NCI-H748 (cell line): ENCODE measurements around the gene ACOX3.
"Not testable (repeated sequence)": the region's sequence is repeated elsewhere in the genome, so short reads cannot be mapped to it uniquely, and the experiment has no call there.

Source experiments
- DNase-seq: peaks from one replicate; lab custom pipeline; 2025; ENCODE audit not compliant: unreplicated experiment; lab: John Stamatoyannopoulos, UW

ACOX3 gene

GRCh38 chr4:8343262-8343966 is 97.1 kb downstream of the ACOX3 start:
- no peak for DNase-seq

DNA sequence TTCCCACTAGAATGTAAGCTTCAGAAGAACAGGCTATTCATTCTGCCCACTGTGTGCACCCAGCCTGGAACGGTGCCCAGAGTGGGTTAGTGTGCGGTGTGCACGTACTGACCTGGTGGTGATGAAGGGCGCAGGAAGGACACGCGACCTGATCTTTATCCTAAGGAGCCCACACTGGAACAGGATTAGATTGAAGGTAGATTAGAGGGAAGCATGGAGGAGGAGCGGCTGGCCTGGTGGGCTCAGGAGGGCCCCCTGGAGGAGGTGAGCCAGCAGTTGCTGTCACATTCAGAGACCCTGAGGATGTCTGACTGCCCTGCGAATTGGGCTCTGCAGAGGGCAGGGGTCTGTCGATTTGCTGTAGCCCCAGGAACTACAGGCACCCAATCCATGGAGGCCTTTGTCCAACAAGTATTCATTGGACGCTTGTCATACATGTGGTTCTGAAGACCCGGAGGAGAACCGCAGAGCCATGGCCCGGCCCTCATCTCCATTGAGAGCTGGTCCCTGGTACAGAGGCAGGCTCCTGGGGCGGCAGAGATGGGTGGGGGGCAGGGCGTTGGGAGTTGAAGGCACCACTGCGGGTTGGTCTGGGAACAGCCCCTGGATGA is 97.8 kb downstream of the ACOX3 start:
- no peak for DNase-seq

GRCh38 chr4:8341691-8342090 is 98.8 kb downstream of the ACOX3 start:
- DNase-seq = no peak

DNA sequence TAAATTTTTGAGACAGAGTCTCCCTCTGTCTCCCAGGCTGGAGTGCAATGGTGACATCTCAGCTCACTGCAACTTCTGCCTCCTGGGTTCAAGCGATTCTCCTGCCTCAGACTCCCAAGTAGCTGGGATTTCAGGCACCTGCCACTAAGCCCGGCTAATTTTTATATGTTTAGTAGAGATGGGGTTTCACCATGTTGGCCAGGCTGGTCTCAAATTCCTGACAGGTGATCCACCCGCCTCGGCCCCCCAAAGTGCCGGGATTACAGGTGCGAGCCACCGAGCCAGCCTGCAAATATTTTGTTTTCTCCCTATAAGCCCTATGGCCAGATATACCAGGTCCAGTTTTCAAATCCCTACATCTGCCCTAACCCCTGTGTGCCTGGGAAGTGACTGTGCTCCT is 99.2 kb downstream of the ACOX3 start:
- DNase-seq = not testable (repeated sequence)

DNA sequence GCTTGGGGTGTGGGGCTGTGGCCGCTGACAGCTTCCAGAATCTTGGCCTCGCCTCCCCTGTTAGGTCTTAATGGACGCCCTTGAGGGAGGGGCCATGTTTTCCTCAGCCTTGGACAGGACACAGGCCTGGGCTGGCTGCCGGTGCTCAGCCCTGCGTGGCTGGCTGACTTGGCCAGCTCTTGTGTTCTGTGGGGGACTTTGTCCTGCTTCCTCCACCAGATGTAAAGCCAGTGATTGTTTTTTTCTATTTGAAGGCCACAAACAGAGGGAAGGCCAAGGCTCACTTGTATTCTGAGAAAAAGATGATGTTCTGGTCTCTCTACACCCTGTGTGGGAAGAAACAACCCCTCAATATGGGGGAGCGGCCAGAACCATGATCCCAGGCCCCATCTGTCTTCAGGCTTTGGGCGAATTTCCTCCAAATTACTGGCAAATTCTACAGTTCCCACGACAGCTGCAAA is 99.7 kb downstream of the ACOX3 start:
- no peak for DNase-seq

- DNase-seq = no peak
Observed at GRCh38 chr4:8338351-8338961, 102.1 kb downstream of the ACOX3 start.

DNA sequence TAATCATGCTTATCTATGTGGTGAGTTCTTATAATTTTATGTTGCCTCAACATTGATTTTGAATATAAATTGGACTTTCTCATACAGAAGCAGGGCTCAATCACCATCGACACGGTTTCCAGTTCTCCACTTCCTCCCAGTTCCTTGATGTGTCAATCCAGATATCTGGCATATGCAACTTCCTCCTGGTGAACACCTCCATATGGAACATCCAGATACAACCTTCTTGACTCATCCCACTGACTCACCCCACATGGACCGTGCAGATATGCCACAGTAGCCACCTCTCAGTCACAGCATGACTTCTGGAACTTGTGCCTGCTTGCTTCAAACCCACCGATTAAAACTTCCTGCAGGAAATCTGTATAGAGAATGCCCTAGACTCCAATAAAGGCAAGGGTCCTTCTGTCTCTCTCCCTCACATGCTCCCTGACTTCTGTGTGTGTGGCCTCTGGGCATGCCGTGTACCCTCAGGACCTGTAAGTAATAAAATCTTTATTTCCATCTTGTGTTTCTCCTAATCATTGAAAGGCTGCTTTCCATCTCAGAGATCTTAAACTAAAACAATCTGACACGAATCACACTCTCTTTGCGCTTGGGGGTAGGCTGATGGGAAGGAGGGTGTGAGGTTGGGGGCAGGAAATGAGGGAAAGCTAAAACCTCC is 104.0 kb downstream of the ACOX3 start:
- DNase-seq = no peak

GRCh38 chr4:8335848-8336247 is 104.7 kb downstream of the ACOX3 start:
- no peak for DNase-seq

DNA sequence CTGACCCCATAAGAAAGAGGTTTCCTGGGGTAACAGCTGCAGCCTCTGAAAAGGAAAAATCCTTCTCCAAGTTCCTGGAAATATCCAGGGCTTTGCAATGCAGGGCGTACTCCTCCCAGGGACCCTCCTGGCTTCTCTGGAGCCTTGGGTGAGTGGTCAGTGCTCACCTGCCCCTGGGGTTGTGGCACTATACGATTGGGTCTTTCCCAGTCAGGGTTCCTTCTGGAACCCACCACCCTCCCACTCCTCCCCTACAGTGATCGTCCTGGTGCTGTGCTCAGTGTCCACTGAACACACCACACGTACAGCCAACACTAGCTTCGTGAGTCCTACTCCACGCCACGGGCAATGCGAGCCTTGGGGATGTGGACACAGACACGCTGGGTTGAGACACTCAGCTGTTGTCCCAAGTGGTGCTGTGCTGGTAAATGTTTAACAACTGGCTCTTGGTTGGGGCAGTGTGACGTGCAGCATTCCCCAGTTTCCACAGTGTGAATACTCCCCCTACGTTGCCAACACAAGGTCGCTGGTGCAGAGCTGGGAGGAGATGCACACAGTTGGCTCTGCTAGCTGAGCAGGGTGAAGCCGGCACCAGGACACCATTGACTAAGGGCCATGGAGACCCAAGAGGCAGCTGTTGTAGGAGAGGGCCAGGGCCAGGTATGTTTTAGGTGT is 105.6 kb downstream of the ACOX3 start:
- DNase-seq = no peak

DNA sequence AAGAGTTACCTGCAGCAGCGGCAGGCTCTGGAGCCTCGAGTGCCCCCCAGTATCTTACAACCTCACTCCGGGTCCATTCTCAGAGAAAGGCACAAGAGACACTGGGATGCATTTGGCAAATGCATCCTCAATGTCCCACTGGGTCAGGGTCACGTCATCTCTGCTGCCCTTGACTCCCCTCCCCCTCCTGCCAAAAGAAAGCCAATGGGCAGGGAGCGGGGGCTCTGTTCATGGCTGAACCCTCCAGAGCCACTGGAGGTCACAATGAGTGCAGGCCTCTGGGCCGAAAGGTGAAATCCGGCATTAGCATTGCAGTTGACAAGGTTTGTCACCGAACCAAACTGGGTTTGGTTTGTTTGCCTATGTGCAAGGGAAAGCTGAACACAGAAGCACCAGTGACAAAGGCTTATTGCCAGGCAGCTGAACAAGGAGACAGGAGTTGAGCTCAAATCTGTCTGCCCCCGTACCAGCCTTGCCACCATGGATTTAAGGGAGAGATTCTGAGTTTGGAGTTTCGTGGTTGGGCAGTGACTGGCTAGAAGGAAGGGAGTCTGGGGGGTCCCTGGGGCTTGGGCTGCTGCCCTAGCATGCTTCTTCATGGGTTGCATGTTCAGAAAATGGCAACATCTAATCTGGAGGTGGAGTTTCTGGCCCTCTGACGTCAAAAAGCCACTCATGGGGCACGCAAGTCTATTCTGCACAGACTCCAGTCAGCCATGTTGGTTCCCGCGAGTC is 106.6 kb downstream of the ACOX3 start:
- no peak for DNase-seq

DNA sequence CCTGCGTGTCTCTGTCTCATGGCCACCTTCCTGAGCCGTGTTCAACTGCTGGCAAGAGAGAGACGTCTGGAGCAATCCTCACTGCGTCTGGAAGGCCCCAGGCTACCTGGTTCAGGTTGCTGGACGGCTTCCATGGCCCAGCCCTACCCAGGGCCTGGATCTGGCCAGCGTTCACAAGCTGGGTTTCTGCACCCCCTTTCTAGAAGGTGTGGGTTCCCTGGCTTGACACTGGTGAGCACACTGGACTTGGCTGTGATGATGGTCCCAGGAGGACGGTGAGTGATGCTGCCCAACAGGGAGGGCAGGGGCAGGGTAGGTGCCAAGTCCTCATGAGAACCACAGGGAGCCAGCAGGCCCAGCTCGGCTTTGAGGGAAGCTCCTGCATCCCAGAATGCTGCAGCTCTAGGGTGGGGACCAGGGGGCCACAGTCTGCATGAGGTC is 107.6 kb downstream of the ACOX3 start:
- no peak for DNase-seq

DNA sequence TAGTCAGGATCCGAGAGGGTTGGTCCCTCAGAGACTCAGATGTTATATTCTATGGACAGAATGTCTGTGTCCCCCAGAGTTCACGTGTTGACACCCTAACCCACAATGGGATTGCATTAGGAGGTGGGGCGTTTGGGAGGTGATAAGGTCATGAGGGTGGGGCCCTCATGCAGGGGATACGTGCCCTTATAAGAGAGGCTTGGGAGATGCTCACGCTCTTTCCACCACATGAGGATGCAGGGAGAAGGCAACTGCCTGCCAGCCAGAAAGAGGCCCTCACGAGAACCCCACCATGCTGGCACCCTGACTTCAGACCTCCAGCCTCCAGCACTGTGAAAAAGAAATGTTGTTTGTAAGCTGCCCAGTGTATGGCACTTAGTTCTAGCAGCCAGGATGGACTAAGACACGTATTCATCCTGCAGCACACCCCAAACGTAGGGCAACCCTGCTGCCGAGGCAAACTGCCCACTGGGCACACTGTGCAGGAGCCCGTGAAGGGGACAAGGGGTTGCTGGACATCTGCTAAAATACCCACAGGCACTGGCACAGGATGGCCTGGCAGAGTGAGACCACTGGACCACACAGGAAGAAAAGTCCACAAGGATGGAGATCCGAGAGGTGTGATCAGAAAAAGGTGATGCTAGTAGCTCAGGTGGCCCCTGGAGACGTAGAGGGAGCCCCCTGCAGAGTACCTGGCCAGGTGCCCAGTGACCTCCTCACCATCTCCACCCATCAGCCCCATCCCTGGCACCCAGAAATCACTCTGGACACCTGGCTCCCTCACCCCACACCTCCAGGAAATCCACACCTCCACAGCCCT is 108.3 kb downstream of the ACOX3 start:
- no peak for DNase-seq

GRCh38 chr4:8331575-8331955 is 109.0 kb downstream of the ACOX3 start:
- no peak for DNase-seq

DNA sequence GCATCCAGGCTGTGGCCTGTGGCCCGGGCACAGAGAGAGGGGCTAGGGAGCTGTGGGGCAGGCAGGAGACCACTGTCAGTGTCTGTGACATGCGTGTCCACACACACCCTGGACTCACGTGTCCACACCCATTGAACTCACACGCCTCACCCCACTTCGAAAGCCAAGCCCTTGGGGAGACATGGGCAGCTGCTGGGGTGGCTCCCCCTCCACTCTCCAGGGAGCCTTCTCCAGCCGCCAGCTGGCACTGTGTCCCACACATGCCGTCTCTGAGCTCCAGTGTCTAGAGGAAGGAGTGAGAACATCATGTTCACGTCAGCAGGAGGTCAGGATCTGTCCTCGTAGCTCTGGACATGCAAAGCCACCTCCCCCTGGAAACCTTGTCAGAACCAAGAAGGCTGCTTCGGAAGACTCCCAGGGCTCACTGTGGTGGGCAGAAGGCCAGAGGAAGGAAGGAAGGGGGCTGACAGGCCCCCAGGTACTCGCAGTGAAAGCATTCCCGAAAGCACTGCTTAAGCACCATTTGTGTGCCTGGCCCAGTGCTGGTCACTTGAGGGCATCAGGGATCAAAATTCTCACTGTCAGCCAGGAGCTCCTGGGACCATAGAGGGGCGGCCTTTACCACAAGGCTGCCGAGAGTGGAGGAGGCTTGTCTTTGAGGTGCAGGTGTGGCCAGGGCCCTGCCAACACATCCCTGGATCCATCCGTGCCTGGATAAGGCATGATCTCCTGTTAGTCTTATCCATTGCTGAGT is 109.5 kb downstream of the ACOX3 start:
- DNase-seq = no peak

- DNase-seq = no peak
Observed at GRCh38 chr4:8329859-8330761, 110.4 kb downstream of the ACOX3 start.

GRCh38 chr4:8329560-8329858 is 111.0 kb downstream of the ACOX3 start:
- DNase-seq = no peak

GRCh38 chr4:8328866-8329559 is 111.5 kb downstream of the ACOX3 start:
- DNase-seq = no peak

DNA sequence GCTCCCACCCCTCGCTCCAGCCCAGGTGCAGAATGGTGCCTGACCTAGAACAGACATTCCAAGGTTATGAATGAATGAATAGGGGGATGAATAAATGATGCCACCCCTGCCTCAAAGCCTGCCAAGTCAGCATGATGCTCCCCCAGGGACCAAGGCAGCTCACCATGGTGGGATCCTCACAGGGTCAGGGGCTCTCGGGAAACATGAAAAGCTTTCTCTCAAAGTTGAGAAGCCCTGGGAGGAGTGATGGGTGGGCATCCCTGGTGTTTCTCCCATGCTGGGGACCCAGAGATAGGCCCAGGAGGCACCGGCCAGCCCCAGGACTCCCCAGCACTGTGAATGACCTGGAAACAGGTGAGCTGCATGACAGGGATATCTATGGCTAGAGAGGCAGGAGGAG is 112.1 kb downstream of the ACOX3 start:
- DNase-seq = no peak
